AG04449 (cell line): ENCODE results near the gene FAM241A.
"Not testable (repeated sequence)": the region's sequence is repeated elsewhere in the genome, so short reads cannot be mapped to it uniquely, and the experiment has no call there.

Source experiments
- CTCF ChIA-PET: fragments of 350-600 bp; formaldehyde crosslinking; extraction: SDS; loops from one replicate; lab custom pipeline; 2021; ENCODE audit warnings: antibody characterized with exemption; lab: Yijun Ruan, JAX
- POLR2A ChIA-PET: fragments of 400-600, 350-600 bp; formaldehyde crosslinking; extraction: SDS; loops from one replicate; lab custom pipeline; 2020; ENCODE audit warnings: antibody characterized with exemption, inconsistent platforms; lab: Yijun Ruan, JAX
- DNase-seq: peaks from one replicate; pipeline ENCODE4 v3.0.0-alpha.2; 2010; ENCODE audit warnings: low read depth, low spot score
- H3K4me3 ChIP-seq: 2 replicates; pipeline ENCODE4 v1.5.1; 2011; ENCODE audit warnings: low read depth, mild to moderate bottlenecking, control low read depth, low read length
- TF ChIP-seq, protein P1 (sequence below): IDR thresholded peaks from one replicate; pipeline ENCODE4 v1.5.1; 2011; ENCODE audit warnings: mild to moderate bottlenecking, moderate library complexity, low read length, control low read depth, inconsistent platforms; ENCODE audit not compliant: insufficient read depth; ENCODE audit errors: missing control alignments

The FAM241A gene

GRCh38 chr4:112109360-112110058 is 35.7 kb upstream of the FAM241A start:
- ChIA-PET CTCF (interaction anchor here (0.7 to 17.6 kb wide), 5 partner anchors 9 to 213 kb away, joined by 3 to 373 read pairs (median 4); partner anchors contain the start of gene AP1AR), POLR2A (no interaction called here)
- no peak for DNase-seq
- TF ChIP-seq, protein P1, sequence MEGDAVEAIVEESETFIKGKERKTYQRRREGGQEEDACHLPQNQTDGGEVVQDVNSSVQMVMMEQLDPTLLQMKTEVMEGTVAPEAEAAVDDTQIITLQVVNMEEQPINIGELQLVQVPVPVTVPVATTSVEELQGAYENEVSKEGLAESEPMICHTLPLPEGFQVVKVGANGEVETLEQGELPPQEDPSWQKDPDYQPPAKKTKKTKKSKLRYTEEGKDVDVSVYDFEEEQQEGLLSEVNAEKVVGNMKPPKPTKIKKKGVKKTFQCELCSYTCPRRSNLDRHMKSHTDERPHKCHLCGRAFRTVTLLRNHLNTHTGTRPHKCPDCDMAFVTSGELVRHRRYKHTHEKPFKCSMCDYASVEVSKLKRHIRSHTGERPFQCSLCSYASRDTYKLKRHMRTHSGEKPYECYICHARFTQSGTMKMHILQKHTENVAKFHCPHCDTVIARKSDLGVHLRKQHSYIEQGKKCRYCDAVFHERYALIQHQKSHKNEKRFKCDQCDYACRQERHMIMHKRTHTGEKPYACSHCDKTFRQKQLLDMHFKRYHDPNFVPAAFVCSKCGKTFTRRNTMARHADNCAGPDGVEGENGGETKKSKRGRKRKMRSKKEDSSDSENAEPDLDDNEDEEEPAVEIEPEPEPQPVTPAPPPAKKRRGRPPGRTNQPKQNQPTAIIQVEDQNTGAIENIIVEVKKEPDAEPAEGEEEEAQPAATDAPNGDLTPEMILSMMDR, result no peak
- no peak overlapping the region for H3K4me3 ChIP-seq

DNA sequence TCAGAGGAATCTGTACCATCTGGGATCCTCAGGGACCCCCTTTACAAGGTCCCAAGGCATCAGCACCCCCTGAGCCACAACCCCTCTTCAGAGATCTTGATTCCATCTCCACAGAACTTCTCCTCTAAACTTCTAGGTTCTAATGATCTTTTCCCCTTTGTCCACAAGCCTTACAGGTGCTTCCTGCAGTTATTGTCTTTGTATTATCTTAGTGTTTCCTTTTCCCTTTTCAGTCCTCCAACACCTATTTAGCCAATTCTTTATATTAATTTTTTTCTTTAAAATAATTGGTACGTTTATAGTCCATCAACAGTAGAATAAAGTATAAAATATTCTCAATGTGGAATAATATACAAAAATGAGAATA is 35.2 kb upstream of the FAM241A start:
- ChIA-PET CTCF (interaction anchor here (1.0 to 1.4 kb wide), 5 partner anchors 9 to 218 kb away, joined by 3 to 7 read pairs (median 5); no protein-coding TSS in a partner anchor), POLR2A (no interaction called here)
- H3K4me3 ChIP-seq, result no peak overlapping the region
- TF ChIP-seq, protein P1, result no peak
- no peak for DNase-seq

DNA sequence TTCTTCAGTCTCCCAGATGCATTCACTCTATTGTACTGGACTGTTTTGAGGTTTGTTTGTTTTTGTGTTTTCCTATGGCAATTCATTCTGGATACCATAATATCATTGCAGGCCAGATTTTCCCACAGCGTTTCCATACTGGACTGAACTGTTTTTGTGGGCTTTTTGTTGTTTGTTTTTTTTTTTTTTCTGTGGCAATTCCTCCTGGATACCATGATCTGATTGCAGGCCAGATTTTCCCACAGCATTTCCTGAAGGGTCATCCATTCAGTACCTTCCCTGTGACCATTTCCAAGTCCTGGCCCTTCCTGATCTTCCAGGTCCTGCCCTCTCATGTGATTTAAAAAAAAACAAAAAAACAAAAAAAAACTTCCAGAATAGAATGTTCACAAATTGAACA is 33.9 kb upstream of the FAM241A start:
- no peak overlapping the region for H3K4me3 ChIP-seq
- no peak for DNase-seq
- POLR2A ChIA-PET, result no interaction called here
- TF ChIP-seq, protein P1, result no peak
- CTCF ChIA-PET, result interaction anchor here (0.8 to 1.2 kb wide), 4 partner anchors 11 to 216 kb away, joined by 3 to 7 read pairs (median 4); no protein-coding TSS in a partner anchor

- DNase-seq, H3K4me3 ChIP-seq, CTCF ChIA-PET, POLR2A ChIA-PET: not testable (repeated sequence)
Measured at GRCh38 chr4:112112095-112112494, 33.2 kb upstream of the FAM241A start.

GRCh38 chr4:112112590-112113170 is 32.6 kb upstream of the FAM241A start:
- no peak for DNase-seq
- TF ChIP-seq, protein P1, result no peak
- H3K4me3 ChIP-seq, result no peak overlapping the region
- POLR2A ChIA-PET, result no interaction called here
- CTCF ChIA-PET, result no interaction called here

GRCh38 chr4:112113864-112114263 is 31.4 kb upstream of the FAM241A start:
- TF ChIP-seq, protein P1, result no peak
- DNase-seq, result no peak
- ChIA-PET POLR2A (no interaction called here), CTCF (interaction anchor here (1.9 kb wide), 1 partner anchor 14 kb away, joined by 8 read pairs; no protein-coding TSS in a partner anchor)
- H3K4me3 ChIP-seq, result no peak overlapping the region
